Esophagus squamous epithelium (tissue), 4 donors: ENCODE results near the gene STK10.

Experiments used
- POLR2A ChIP-seq, 4 donors: fragments of 450-650 bp; IDR thresholded peaks; one replicate each; pipeline ENCODE4 v1.6.1; 2017; ENCODE audit warnings: antibody characterized with exemption in 4 of 4, mild to moderate bottlenecking in 4 of 4, moderate library complexity in 3 of 4
- TF ChIP-seq, protein P1 (sequence below), 6 experiments: fragments of 450-650 bp in 4 of 6; fragments of 200-600 bp in 2 of 6; sonication (generic) in 2 of 6; IDR thresholded peaks; one replicate each; pipeline ENCODE4 v1.5.1; 2016 to 2019; ENCODE audit warnings: antibody characterized with exemption in 6 of 6, mild to moderate bottlenecking in 4 of 6, moderate library complexity in 4 of 6

DNA sequence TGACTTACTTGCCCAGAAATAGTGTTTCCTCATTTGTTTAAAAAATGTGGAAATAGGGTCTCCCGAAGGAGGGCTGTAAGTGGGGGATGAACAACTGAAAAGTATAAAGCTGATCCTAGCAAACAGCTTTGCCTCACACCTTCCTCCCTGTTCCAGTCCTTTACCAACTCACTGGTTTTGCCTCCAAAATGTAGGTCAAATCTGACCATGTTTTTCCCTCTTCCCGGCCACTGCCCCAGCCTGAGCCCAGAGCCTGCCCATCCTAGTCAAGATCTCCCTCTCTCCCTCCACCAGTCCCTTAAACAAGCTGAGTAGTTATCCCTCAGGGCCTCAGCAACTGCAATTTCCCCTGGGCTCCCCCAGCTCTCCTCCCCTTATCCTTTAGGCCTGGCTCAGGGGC, 99.2 kb downstream of the STK10 start:
- TF ChIP-seq, protein P1, sequence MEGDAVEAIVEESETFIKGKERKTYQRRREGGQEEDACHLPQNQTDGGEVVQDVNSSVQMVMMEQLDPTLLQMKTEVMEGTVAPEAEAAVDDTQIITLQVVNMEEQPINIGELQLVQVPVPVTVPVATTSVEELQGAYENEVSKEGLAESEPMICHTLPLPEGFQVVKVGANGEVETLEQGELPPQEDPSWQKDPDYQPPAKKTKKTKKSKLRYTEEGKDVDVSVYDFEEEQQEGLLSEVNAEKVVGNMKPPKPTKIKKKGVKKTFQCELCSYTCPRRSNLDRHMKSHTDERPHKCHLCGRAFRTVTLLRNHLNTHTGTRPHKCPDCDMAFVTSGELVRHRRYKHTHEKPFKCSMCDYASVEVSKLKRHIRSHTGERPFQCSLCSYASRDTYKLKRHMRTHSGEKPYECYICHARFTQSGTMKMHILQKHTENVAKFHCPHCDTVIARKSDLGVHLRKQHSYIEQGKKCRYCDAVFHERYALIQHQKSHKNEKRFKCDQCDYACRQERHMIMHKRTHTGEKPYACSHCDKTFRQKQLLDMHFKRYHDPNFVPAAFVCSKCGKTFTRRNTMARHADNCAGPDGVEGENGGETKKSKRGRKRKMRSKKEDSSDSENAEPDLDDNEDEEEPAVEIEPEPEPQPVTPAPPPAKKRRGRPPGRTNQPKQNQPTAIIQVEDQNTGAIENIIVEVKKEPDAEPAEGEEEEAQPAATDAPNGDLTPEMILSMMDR (IDR thresholded peaks at IDR 0.05): no peak
- no peak for TF ChIP-seq POLR2A (IDR thresholded peaks at IDR 0.05)
